SK-N-SH (cell line): ENCODE data around the gene TDRKH. TPM values are rescaled to one million over a fixed set of nuclear protein-coding genes. Genes with fewer than 3 reads are reported as not detected.

Experiments
- CTCF ChIA-PET: fragments of 300-600, 350-600 bp; formaldehyde crosslinking; extraction: SDS; loops from one replicate; lab custom pipeline; 2021; lab: Yijun Ruan, JAX
- POLR2A ChIA-PET: fragments of 350-600 bp; sonication (Branson Sonifier 250); formaldehyde crosslinking; extraction: SDS; loops from one replicate; lab custom pipeline; 2020; ENCODE audit warnings: antibody characterized with exemption, inconsistent platforms; lab: Yijun Ruan, JAX
- DNase-seq: peaks from one replicate; pipeline ENCODE4 v3.0.0; 2012
- H2AFZ ChIP-seq: fragments of 200-600 bp; sonication (generic); 2 replicates; pipeline ENCODE4 v1.8.1; 2016; ENCODE audit warnings: antibody characterized with exemption, mild to moderate bottlenecking, low read depth
- H3F3A ChIP-seq: fragments of 200-600 bp; sonication (generic); replicated peaks from 2 replicates; pipeline ENCODE3; 2016; ENCODE audit warnings: antibody characterized with exemption, mild to moderate bottlenecking; ENCODE audit not compliant: insufficient read depth
- H3K27ac ChIP-seq, 2 experiments: fragments of 200-500 bp in 1 of 2; fragments of 200-600 bp in 1 of 2; sonication (Bioruptor generic) in 1 of 2; sonication (generic), shearing (Covaris generic) in 1 of 2; 2 replicates each; pipeline versions ENCODE4 v1.5.1 to v1.6.1; 2014 to 2016; ENCODE audit warnings: low read depth in 2 of 2, inconsistent platforms in 1 of 2, low read length in 1 of 2, mild to moderate bottlenecking in 1 of 2, mixed read lengths in 1 of 2
- H3K27me3 ChIP-seq: fragments of 200-600 bp; sonication (generic), shearing (Covaris generic); 2 replicates; pipeline ENCODE4 v1.6.1; 2016; ENCODE audit warnings: mixed run types; ENCODE audit not compliant: insufficient read depth
- H3K36me3 ChIP-seq, 2 experiments: fragments of 200-500 bp in 1 of 2; fragments of 200-600 bp in 1 of 2; sonication (Bioruptor generic) in 1 of 2; sonication (generic) in 1 of 2; replicated peaks in 1 of 2; 2 replicates each; pipeline versions ENCODE3 to v1.5.1; 2014 to 2016; ENCODE audit warnings: low read length in 1 of 2, mild to moderate bottlenecking in 1 of 2; ENCODE audit not compliant: insufficient read depth in 2 of 2, control insufficient read depth in 1 of 2
- H3K4me1 ChIP-seq, 2 experiments: fragments of 200-500 bp in 1 of 2; fragments of 200-600 bp in 1 of 2; sonication (Bioruptor generic) in 1 of 2; sonication (generic), shearing (Covaris generic) in 1 of 2; 2 replicates each; pipeline versions ENCODE4 v1.5.1 to v1.6.1; 2014 to 2016; ENCODE audit warnings: low read depth in 1 of 2, low read length in 1 of 2, mixed run types in 1 of 2; ENCODE audit not compliant: insufficient read depth in 2 of 2, control insufficient read depth in 1 of 2
- H3K4me2 ChIP-seq: fragments of 200-600 bp; sonication (generic), shearing (Covaris generic); 2 replicates; pipeline ENCODE4 v1.6.1; 2017; ENCODE audit warnings: mixed run types
- H3K4me3 ChIP-seq, 2 experiments: fragments of 200-500 bp in 1 of 2; fragments of 200-600 bp in 1 of 2; sonication (Bioruptor generic) in 1 of 2; sonication (generic), shearing (Covaris generic) in 1 of 2; 2 replicates each; pipeline versions ENCODE4 v1.5.1 to v1.8.1; 2014 to 2016; ENCODE audit warnings: low read depth in 2 of 2, inconsistent platforms in 1 of 2, low read length in 1 of 2, mild to moderate bottlenecking in 1 of 2, mixed read lengths in 1 of 2, moderate library complexity in 1 of 2
- H3K79me2 ChIP-seq: fragments of 200-600 bp; sonication (generic); 2 replicates; pipeline ENCODE4 v1.8.1; 2017; ENCODE audit warnings: mild to moderate bottlenecking; ENCODE audit not compliant: insufficient read depth
- H3K9ac ChIP-seq: fragments of 200-600 bp; sonication (generic); 2 replicates; pipeline ENCODE4 v1.6.1; 2017; ENCODE audit warnings: mixed run types
- H3K9me2 ChIP-seq: fragments of 200-600 bp; sonication (generic); 2 replicates; pipeline ENCODE4 v1.6.1; 2017; ENCODE audit warnings: mixed run types
- H3K9me3 ChIP-seq: fragments of 200-600 bp; sonication (generic); 2 replicates; pipeline ENCODE4 v1.6.1; 2017; ENCODE audit warnings: mixed run types, mild to moderate bottlenecking, moderate library complexity
- H4K20me1 ChIP-seq: fragments of 200-600 bp; sonication (generic); 2 replicates; pipeline ENCODE4 v1.6.1; 2017; ENCODE audit warnings: mild to moderate bottlenecking, mixed run types; ENCODE audit not compliant: insufficient read depth
- CHD2 ChIP-seq: fragments of 150-350 bp; IDR thresholded peaks from 2 replicates; pipeline ENCODE4 v1.6.1; 2018; ENCODE audit warnings: low read length; ENCODE audit not compliant: partially characterized antibody
- EP300 ChIP-seq, 2 experiments: IDR thresholded peaks; 2 replicates each; pipeline versions ENCODE4 v1.4.0 to v1.6.1; 2012; ENCODE audit warnings: borderline replicate concordance in 1 of 2, low read depth in 1 of 2, low read length in 1 of 2
- FOXJ3 ChIP-seq: sonication (generic); formaldehyde crosslinking; IDR thresholded peaks from 2 replicates; pipeline ENCODE4 v1.5.1; 2020; ENCODE audit warnings: mild to moderate bottlenecking, missing genetic modification reagents
- GABPA ChIP-seq: IDR thresholded peaks from 2 replicates; pipeline ENCODE4 v1.4.0; 2012; ENCODE audit warnings: low read depth, mild to moderate bottlenecking
- GATA2 ChIP-seq: sonication (generic); formaldehyde crosslinking; IDR thresholded peaks from 2 replicates; pipeline ENCODE4 v1.5.0; 2020; ENCODE audit warnings: mild to moderate bottlenecking, missing genetic modification reagents
- JUND ChIP-seq: IDR thresholded peaks from 2 replicates; pipeline ENCODE4 v1.4.0; 2012
- POLR2AphosphoS5 ChIP-seq: IDR thresholded peaks from 2 replicates; pipeline ENCODE4 v1.6.1; 2012; ENCODE audit warnings: low read depth, low read length
- RCOR1 ChIP-seq: fragments of 150-350 bp; IDR thresholded peaks from 2 replicates; pipeline ENCODE4 v1.6.1; 2017; ENCODE audit warnings: antibody characterized with exemption, low read length
- SIN3A ChIP-seq: IDR thresholded peaks from 2 replicates; pipeline ENCODE4 v1.6.1; 2012; ENCODE audit warnings: low read depth, mild to moderate bottlenecking, low read length, moderate library complexity, borderline replicate concordance
- SMC3 ChIP-seq: IDR thresholded peaks from 2 replicates; pipeline ENCODE4 v1.6.1; 2012; ENCODE audit warnings: low read depth, low read length, improper control_type of control experiment
- TAF1 ChIP-seq: IDR thresholded peaks from 2 replicates; pipeline ENCODE4 v1.6.1; 2012; ENCODE audit warnings: low read depth, mild to moderate bottlenecking, low read length, moderate library complexity, borderline replicate concordance
- TCF12 ChIP-seq: IDR thresholded peaks from 2 replicates; pipeline ENCODE4 v1.4.0; 2012
- TEAD4 ChIP-seq: IDR thresholded peaks from 2 replicates; pipeline ENCODE4 v1.4.0; 2012; ENCODE audit warnings: mild to moderate bottlenecking, borderline replicate concordance; ENCODE audit not compliant: insufficient read depth
- YY1 ChIP-seq: IDR thresholded peaks from 2 replicates; pipeline ENCODE4 v1.4.0; 2012; ENCODE audit warnings: low read depth, mild to moderate bottlenecking
- WGBS: methylation state at CpG from one replicate; pipeline ENCODE4 v1.1.6; 2017; ENCODE audit warnings: low lambda C conversion rate; 5-methylcytosine and 5-hydroxymethylcytosine counted together
- polyA plus RNA-seq, 3 experiments: library from polyadenylated mRNA; depleted of rRNA; stranded (reverse); fragments of >200 nt; gene quantifications; 2 replicates each; pipeline ENCODE4 v1.2.3, GENCODE V29; 2012
- TF ChIP-seq, protein P1 (sequence below): IDR thresholded peaks from 2 replicates; pipeline ENCODE4 v1.6.1; 2012; ENCODE audit warnings: mild to moderate bottlenecking, low read depth, low read length, moderate library complexity
- TF ChIP-seq, protein P2 (sequence below): fragments of 150-350 bp; IDR thresholded peaks from 2 replicates; pipeline ENCODE4 v1.6.1; 2016; ENCODE audit warnings: mild to moderate bottlenecking, low read depth, low read length
- TF ChIP-seq, protein P3 (sequence below): IDR thresholded peaks from 2 replicates; pipeline ENCODE4 v1.4.0; 2012; ENCODE audit warnings: low read depth, borderline replicate concordance
- TF ChIP-seq, protein P4 (sequence below): IDR thresholded peaks from 2 replicates; pipeline ENCODE4 v1.4.0; 2012; ENCODE audit warnings: low read depth, borderline replicate concordance
- TF ChIP-seq, protein P5 (sequence below): fragments of 150-350 bp; IDR thresholded peaks from 2 replicates; pipeline ENCODE4 v1.6.1; 2017; ENCODE audit warnings: antibody characterized with exemption, low read length, low read depth, borderline replicate concordance

The TDRKH gene
- polyA plus RNA-seq, 1 of the 3 experiments (the other 2 are of a cell fraction): 1.9 TPM

DNA sequence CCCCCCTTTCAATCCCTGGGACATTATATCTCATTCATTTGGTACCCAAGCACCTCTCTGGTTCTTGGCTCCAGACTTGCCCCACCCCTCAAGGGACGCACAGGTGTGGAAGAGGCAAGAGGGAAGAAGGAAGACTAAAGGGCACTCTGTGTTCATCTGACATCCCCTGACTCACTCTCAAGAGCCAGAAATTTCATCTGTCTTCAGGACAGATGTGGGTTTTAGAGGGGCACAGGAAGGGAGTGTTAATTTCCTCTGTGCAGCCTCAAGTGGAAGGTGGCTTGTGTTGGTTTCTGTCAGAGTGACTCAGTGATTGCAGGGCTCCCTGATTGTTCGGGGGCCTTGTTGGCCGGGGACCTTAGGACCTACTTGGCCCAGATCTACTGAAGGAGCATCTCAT is 46.9 kb upstream of the TDRKH start:
- no peak overlapping the region for H3K4me3 ChIP-seq
- TF ChIP-seq FOXJ3 (no peak), TEAD4 (no peak), TAF1 (no peak), SMC3 (no peak), POLR2AphosphoS5 (no peak), YY1 (no peak), SIN3A (no peak), RCOR1 (no peak), GABPA (no peak), GATA2 (CRISPR knock-in tag) (no peak), EP300 (IDR thresholded peaks at IDR 0.05; ENCODE audit: borderline replicate concordance in 1 of 2, low read depth in 1 of 2, low read length in 1 of 2) (no peak), CHD2 (no peak), TCF12 (no peak), JUND (no peak)
- TF ChIP-seq, protein P1, sequence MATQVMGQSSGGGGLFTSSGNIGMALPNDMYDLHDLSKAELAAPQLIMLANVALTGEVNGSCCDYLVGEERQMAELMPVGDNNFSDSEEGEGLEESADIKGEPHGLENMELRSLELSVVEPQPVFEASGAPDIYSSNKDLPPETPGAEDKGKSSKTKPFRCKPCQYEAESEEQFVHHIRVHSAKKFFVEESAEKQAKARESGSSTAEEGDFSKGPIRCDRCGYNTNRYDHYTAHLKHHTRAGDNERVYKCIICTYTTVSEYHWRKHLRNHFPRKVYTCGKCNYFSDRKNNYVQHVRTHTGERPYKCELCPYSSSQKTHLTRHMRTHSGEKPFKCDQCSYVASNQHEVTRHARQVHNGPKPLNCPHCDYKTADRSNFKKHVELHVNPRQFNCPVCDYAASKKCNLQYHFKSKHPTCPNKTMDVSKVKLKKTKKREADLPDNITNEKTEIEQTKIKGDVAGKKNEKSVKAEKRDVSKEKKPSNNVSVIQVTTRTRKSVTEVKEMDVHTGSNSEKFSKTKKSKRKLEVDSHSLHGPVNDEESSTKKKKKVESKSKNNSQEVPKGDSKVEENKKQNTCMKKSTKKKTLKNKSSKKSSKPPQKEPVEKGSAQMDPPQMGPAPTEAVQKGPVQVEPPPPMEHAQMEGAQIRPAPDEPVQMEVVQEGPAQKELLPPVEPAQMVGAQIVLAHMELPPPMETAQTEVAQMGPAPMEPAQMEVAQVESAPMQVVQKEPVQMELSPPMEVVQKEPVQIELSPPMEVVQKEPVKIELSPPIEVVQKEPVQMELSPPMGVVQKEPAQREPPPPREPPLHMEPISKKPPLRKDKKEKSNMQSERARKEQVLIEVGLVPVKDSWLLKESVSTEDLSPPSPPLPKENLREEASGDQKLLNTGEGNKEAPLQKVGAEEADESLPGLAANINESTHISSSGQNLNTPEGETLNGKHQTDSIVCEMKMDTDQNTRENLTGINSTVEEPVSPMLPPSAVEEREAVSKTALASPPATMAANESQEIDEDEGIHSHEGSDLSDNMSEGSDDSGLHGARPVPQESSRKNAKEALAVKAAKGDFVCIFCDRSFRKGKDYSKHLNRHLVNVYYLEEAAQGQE: no peak
- TF ChIP-seq, protein P2, sequence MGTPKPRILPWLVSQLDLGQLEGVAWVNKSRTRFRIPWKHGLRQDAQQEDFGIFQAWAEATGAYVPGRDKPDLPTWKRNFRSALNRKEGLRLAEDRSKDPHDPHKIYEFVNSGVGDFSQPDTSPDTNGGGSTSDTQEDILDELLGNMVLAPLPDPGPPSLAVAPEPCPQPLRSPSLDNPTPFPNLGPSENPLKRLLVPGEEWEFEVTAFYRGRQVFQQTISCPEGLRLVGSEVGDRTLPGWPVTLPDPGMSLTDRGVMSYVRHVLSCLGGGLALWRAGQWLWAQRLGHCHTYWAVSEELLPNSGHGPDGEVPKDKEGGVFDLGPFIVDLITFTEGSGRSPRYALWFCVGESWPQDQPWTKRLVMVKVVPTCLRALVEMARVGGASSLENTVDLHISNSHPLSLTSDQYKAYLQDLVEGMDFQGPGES: no peak
- TF ChIP-seq, protein P3, sequence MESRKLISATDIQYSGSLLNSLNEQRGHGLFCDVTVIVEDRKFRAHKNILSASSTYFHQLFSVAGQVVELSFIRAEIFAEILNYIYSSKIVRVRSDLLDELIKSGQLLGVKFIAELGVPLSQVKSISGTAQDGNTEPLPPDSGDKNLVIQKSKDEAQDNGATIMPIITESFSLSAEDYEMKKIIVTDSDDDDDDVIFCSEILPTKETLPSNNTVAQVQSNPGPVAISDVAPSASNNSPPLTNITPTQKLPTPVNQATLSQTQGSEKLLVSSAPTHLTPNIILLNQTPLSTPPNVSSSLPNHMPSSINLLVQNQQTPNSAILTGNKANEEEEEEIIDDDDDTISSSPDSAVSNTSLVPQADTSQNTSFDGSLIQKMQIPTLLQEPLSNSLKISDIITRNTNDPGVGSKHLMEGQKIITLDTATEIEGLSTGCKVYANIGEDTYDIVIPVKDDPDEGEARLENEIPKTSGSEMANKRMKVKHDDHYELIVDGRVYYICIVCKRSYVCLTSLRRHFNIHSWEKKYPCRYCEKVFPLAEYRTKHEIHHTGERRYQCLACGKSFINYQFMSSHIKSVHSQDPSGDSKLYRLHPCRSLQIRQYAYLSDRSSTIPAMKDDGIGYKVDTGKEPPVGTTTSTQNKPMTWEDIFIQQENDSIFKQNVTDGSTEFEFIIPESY: no peak
- TF ChIP-seq, protein P4, sequence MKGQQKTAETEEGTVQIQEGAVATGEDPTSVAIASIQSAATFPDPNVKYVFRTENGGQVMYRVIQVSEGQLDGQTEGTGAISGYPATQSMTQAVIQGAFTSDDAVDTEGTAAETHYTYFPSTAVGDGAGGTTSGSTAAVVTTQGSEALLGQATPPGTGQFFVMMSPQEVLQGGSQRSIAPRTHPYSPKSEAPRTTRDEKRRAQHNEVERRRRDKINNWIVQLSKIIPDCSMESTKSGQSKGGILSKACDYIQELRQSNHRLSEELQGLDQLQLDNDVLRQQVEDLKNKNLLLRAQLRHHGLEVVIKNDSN: no peak
- TF ChIP-seq, protein P5, sequence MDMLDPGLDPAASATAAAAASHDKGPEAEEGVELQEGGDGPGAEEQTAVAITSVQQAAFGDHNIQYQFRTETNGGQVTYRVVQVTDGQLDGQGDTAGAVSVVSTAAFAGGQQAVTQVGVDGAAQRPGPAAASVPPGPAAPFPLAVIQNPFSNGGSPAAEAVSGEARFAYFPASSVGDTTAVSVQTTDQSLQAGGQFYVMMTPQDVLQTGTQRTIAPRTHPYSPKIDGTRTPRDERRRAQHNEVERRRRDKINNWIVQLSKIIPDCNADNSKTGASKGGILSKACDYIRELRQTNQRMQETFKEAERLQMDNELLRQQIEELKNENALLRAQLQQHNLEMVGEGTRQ: no peak
- TF ChIP-seq, all 33 proteins: peak for 0
- Histone ChIP-seq H3F3A (no peaks in the 10 kb centered on the region), H3K27me3 (no peaks in the 10 kb centered on the region), H3K9me3 (no peaks in the 10 kb centered on the region), H4K20me1 (no peaks in the 10 kb centered on the region), H2AFZ (no peak overlapping the region), H3K36me3 (no peaks in the 10 kb centered on the region), H3K4me1 (peaks cover 0 to 19% of the 10 kb centered on the region in 2 experiments; a peak in 1 of 4 replicates), H3K9ac (no peak overlapping the region), H3K27ac (no peak overlapping the region), H3K79me2 (no peaks in the 10 kb centered on the region), H3K4me2 (no peak overlapping the region), H3K9me2 (no peaks in the 10 kb centered on the region)
- POLR2A ChIA-PET: no interaction called here
- WGBS: 73% methylated on average over 3 of the region's 3 CpGs
- CTCF ChIA-PET: interaction anchor here (0.6 to 3.8 kb wide), 44 partner anchors 9 to 536 kb away, joined by 3 to 50 read pairs (median 5); partner anchors contain the start of genes CELF3, MRPL9, TDRKH and THEM5
- DNase-seq: no peak
